NCI-H1694 treated with DMSO at 0.1 percent for 48 hours (cell line): ENCODE results near the gene C8B.

Experiments
- DNase-seq: peaks from one replicate; lab custom pipeline; 2025; lab: John Stamatoyannopoulos, UW

C8B gene

DNA sequence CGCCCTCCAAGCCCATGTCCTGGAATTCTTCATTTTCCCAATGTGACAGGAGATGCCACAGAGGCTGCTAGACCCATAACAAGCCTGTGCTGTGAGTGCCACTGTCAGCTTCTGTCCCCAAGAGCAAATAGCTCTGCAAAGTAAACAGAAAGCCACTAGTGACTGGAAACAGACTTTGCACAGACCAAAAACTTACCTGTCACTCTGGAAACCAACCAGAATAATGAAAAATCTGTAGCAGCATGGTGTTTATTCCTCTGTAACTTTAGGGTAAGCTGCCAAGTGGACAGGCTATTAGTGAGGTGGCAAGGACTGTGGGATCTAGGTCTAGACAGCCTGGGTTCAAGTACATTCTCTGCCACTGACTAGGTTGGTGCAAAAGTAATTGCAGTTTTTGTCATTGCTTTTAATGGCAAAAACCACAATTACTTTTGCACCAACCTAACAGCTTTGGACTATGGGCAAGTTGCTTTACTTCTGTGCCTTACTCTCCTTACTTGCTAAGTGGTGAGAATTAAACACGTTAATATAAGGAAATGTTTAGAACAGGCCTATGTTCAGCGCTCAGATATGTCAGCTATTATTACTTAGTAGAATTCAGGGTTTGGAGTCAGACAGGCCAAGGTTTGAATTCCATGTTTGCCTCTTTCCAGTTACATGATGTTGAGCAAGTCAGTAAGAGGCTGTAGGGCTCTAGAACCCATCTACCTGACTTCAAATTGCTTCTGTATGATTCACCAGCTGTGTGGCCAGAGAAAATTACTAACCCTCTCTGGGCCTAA, at the start of gene C8B:
TSS of gene C8B (minus strand) at position 100 of the 782 bp plus-strand sequence. CDS start at position 33, 67 bp downstream.
- DNase-seq = no peak

DNA sequence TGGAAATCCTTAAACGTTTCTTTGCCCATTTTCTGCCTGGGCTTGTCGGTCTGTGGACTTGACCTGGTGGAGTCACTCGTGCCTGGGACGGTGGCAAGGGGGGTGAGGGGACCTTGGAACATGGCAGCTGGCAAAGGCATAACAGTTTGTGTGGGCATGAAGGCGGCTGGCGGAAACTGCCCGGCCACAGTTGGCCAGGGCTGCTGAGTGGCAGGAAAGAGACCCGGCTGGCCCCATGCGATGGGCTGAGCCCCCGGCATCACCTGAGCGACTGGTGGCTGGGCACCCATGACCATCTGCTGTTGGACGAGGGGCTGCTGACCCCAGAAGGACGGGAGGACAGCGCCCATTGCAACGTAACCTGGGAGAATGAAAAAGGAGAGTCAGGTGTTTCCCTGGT, 49.3 kb upstream of the C8B start:
- DNase-seq = no peak

DNA sequence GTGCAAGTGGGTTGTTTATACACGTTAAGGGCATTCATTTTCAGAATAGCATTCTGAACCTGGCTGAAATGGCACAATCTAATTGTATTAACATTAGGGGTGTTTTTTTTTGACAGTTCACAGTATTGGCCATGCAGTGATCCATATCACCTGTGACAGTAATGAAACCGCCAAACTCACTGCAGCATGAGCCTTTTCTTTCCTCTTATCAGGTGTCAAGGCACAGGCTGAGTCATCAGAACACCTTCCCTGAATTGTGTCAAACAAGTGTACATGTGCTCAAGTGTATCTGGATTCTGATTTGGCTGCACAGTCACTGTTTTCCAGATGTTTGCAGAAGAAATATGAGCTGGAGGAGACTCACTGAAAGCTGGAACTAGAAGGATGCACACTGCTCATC, 47.7 kb upstream of the C8B start:
- no peak for DNase-seq

DNA sequence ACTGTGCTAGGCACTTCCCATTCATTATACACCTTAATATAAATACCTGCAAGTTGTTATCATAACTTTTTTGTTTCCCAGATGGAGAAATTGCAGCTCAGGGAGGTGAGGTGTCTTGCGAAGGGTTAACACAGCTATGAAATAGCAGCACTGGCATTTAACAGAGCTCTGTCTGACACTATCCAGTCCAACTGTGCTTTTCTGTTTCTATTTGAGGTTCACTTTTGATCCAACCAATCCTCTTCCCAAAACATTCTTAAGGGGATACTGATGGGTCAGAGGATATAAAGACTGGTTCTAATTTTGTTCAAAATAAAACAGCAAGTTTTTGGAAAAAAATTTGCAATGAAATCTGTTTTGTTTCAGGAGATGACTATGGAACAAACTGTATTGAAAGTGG, 46.5 kb upstream of the C8B start:
- DNase-seq = no peak

DNA sequence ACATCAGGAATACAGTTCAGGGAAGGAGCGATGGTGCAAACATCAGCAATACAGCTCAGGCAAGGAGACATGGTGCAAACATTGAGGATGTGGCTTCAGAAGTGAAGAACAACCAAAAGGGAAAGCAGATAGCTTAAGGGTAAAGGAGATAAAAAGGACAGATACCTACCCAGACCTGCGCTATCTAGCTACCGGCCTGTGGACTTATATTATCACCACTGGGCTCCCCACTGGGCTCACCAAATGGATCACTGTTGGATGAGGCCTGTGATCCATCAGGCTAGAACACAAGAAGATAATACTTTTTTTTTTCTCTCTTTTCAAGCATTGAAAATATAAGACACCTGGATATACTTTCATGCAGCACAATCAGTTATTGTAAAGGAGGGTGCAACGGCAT, 44.7 kb upstream of the C8B start:
- DNase-seq = no peak

DNA sequence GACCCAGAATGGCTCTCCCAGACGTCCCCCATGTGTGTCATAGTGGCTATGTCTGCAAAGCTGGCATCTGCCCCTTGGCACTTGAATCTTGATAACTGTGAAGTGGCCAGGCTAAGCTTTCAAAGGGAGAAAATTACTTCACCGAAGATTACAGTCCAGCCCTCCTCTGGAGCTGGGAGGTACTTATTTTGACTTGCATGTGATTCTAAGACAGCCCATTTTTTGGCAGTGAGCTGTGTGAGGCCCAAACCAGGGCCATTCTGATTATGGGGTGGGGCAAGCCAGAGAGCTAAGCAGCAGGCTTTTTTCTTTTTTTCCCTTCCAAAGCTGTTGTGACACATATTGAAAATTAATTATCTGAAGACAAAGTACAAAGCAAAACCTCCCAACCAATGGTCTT, 42.1 kb upstream of the C8B start:
- no peak for DNase-seq

DNA sequence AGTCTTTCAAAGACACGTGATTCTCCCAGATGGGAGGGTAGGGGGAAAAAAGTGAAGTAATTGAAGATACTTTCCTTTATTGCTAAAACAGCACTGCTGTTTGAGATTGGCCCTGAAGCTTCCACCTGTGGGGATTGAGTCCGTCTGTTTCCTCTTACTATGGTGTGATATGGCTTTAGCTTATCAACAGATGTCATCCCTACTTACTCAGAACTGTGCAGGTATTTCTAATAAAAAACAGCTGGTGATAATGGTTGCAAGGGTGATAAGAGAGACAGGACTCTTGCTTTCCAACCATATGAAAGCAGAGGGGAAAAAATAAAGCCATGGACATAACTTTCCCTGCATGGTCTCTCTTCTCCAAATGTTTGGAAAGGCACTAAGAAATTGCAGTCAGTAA, 41.7 kb upstream of the C8B start:
- no peak for DNase-seq

DNA sequence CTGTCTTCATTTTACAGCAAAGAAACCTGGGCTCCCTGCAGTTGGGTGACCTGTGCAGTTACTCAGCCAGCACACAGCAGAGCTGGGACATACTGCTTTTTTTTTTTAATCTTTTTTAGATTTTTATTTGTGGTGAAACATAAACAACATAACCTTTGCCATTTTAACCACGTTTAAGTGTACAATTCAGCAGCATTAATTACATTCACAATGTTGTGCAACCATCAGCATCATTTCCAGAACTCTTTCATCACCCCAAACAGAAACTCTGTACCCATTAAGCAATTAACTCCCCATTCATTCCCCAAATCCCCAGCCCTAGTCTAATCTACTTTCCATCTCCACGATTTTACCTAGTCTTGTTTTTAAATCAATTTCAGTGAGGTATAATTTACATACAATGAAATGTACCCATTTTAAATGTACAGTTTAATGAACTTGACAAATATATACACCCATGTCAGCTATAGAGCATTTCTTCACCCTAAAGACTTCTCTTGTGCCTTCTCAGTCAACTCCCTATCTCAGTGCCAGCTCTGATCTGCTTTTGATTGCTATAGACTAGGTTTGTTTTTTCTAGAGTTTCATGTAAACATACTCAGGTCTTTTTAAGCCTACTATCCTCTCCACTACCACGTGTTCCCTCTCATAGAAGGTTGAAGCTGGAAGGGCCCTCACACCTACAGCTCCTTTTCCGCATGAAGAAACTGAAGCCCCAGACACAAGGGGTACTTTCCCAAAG, 37.8 kb upstream of the C8B start:
- DNase-seq = no peak

DNA sequence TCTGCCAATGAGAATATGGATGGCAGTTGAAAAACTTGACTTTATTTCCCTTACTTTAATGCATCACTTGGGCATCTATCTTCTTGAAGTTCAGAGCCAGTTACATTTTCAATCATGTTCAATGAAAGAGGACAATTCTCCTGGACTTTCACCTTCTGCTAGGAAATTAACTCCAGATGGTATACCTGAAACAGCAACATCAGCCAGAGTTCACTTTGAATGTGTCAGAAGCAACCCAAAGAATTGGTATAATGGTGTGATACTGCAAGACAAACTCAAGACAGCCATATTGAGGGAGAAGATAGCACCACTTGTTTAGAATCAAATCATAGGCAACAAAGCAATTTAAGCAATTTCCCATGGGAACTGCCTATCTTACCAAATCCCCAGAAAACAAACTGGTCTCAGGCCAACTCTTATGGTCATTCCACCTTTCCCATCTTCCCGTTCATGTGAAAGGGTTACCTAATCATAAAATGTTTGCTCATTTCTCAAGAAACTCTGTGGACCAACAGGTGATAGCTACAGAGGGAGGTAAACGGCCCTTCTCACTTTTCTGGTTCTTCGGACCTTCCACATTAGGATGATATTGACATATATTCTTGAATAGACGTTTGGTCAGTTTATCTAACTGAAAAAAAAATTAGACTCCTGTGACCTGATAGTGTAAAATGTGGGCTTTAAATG, 29.7 kb upstream of the C8B start:
- DNase-seq = no peak

DNA sequence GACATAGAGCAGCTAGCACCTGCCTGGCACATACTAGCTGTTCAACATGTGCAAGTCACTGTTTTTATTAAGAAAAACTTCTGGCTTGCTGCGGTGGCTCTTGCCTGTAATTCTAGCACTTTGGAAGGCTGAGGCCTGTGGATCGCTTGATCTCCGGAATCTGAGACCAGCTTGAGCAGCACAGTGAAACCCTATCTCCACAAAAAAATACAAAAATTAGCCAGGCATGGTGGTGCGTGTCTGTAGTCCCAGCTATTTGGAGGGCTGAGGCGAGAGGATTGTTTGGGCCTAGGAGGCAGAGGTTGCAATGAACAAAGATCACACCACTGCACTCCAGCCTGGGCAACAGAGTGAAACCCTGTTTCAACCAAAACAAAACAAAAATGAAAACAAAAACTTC, 27.7 kb upstream of the C8B start:
- DNase-seq = no peak

DNA sequence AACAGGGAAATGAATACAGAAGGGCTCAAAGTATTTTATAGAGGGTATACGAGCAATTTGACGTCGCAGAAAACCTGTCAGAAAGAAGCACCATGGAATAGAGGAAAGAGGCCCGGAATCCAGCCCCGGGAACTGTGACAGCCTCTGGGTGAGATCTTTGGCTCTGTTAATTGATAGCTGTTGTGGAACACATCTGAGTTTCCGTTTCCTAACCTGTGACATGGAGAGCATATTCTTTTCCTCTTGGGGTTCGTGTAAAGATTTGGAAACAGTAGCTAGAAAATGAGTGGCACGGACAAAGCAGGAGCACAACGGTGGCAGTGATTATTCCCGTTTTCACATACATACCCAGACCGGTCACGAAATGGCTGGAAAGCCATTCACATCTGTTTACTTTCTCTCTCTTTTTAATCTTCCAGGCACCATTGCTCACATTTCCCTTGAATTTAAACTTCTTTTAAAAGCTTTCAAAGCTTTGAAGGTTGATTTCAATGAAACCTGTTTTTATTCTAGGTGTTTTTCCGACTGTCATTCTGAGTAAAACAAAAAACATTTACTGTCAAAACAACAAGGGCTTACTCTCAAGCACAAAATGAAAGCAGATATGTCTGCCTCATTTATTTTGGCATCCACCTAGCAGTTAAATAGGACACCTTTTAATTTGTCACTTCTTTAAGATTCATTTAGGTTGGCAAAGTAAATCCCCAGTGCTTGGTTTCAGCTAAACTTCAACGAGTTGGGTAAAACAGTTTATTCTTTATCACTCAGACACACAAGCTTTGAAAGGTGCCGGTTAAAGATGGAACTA, 26.7 kb upstream of the C8B start:
- DNase-seq = no peak

DNA sequence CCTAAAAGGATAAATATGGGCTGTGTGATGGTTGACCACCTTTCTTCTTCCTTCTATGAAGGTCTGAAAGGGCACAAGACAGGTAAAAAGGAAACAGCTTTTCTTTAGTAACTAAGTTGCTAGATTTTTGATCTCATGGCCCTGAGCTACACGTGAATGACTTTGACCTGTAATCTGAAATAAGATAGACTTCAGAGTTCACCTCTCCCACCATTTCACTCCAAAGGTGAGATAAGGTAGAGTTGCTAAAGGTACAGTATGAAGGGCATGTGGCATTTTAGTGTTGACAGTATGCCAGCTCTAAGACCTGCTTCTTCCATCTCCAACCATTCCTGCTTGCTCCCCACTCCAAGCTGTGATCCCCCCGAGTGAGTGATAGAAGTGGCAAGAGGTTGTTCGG, 25.8 kb upstream of the C8B start:
- no peak for DNase-seq

DNA sequence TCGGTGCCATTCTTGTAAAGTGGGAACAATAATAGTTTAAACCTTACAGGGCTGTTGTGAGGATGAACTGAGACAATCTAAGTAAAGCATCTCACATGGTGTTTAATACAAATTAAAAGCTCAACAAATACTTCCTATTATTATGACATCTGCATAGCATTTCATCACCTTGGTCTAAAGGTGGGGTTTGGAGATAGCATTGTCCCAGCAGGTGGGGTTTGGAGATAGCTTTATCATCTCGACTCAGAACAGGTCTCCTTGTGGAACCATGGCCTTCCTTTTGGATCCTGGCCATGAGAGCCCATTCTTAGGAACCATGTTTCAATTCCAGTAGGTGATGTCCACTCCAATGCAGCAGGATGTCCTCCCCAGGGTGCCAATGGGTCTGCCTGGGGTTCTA, 20.6 kb upstream of the C8B start:
- no peak for DNase-seq

DNA sequence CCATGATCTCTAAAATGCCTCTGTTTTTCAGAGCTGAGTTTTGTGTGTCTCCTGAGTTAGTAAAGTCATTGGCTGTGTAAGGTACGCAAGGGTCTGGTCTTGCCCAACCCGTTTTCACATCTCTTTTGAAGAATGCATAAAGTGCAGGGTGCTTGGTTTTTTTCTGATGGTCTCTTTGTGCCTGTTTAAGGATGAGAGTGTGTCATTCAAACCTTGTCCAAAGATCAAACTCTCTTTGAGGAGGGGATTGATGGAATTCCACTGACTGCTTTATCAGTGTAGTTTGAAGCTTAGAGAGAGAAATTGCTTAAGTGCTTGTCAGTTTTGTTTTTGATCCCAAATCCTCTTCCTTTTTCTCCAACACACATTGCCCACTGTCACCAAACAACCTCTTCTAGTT, 20.0 kb upstream of the C8B start:
- no peak for DNase-seq

DNA sequence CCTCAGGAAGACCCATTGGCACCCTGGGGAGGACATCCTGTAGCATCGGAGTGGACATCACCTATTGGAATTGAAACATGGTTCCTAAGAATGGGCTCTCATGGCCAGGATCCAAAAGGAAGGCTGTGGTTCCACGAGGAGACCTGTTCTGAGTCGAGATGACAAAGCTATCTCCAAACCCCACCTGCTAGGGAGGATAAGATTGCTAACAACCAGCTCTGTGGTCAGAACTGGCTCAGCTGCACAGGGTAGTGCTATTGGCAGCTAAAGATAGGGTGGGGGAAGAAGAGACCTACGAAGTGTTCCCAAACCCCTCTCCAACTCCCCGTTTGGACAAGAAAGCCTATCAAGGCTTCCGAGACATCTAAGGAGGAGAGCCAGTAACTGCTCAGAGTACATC, 17.7 kb upstream of the C8B start:
- DNase-seq = no peak

DNA sequence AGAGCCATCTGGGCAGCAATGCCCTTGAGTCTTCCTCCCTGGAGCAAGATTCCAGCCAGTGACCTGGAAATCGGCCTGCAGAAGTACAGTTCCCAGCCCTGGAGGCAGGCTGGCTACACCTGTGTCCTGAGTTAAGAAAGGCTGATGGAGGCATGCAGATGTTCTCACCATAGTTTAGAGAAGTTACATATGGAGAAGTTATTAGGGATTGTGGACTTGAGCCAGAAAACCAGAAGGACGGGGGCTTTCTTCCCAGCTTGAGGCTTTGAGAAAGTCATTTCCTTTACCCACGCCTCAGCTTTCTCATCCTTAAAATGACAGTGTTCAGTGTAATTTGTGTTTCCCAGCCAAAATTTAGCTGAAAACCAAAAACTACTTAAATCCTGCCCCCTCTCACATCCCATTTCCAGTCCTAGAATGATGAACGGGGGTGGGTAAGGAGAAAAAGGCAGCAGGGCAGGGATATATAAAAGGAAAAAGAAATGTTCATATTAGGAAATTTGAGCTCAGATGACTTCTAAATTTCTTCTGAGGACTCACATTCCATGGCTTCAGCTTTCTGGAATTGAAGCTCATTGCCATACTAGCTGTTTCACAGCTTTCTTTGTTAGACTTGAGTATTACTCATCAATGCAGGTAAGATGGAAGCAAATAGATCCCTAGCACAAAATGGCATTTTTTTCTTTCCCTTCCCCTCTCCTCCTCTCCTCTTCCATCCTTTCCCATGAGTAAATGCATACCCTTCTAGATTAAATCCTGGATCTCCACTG, 14.4 kb upstream of the C8B start:
- DNase-seq = no peak

DNA sequence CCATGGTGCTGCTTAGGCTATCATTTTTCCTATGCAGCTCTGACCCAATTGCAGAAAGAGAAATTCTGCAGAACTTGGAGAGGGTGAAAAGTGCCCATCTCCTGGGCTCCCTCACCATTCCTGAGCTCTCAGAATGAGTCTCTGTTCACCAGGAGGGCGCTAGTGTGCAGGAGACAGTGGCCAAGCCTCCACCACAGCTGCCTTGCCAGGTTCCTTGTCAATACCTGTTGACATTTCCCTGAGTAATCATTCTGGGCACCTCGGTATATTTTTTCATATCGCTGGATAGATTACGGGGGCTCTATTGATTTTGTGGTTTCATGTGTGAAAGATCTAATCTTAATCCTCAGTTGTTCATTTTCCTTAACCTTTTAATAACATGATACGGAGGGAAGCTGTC, 13.0 kb upstream of the C8B start:
- no peak for DNase-seq

DNA sequence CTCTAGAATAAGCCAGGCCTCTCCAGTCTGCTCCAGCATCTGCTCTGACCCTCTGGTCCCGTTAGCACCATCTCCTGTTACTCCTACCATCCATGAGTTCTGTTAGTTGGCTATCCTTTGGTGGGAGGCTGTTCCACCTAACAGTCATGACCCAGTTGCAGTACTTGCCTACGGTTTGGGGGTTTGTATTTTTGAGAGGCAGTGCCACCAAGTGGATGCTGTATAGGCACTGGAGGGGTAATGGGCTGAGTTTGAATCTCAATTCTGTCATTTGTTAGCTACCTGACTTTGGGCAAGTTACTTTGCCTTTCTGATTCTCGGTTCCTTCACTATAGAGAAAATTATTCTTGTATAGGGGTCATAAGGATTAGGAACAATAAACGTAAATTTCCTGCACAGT, 12.1 kb upstream of the C8B start:
- no peak for DNase-seq

DNA sequence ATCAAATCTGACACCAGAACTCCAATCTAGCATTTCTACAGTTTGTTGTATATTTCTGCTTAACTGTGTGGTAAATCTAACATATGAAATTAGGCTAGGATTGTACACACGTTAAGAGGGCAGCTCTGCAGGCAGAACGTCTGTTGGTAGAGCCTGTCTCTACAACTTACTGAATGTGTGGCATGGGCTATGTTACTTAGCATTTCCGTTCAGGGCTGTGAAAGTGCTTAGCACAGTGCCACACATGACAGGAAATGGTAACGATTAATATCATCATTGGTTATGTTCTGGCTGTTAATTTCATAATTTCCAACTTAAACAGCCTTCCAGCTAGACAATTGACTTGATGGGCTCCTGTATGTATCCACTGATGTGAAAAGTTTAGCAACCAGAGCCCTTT, 9.6 kb upstream of the C8B start:
- no peak for DNase-seq

DNA sequence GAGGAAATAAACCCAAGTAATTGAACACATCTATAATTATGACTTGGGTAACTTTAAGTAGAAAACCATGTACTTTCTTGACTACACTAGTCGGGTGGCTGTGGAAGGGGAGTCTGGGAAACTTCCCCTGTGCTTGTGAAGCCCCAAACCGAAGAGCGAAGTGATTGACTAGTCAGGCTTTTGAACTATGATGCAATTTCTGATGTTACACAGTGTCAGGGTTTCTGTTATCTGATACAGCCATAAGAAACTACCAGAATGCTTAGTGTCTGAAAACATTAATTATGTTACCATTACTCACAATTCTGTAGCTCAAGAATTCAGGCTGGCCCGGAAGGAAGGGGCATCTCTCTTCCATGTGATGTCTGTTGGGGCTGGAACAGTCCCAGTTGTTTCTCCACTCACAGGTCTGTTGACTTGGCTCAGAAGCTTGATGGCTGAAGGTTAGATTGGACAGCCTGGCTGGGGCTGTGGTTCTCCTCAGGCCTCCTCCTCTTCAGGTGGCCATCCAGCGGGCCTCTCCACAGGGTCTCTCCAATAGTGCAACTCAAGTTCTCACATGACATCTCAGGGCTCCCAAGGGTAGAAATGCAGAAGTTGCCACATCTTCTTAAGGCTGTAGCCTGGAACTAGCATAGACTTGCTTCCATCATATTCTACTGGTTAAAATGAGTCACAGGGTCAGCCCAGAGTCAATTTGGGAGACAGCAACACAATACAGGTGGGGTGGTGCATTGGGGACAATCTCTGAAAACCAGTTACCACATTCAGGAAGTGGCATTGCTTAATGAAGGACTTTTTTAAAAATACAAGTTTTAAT, 8.3 kb upstream of the C8B start:
- no peak for DNase-seq

DNA sequence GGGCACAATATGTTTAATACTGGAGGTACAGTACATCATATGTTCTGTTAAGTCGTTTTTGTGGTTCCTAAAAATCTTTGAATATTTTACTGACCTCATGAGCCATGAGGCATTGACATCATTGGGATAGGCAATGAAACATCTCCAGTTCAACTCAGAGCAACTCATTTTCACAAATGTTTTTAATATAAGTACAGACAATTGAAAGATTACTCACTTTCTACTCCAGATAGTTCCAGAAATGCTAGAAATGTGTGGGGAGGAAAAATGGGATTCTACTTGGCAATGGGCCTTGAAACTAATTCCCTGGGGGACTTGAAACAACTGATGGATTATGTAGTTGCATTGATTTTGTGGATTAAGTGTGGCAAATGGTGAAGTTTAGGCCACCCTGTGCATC, 7.2 kb upstream of the C8B start:
- no peak for DNase-seq
